AG04450 (cell line): ENCODE results near the gene UBE3C. TPM values are rescaled to one million over a fixed set of nuclear protein-coding genes. Genes with fewer than 3 reads are reported as not detected.
"Not testable (repeated sequence)": the region's sequence is repeated elsewhere in the genome, so short reads cannot be mapped to it uniquely, and the experiment has no call there.

Source experiments
- CTCF ChIA-PET: fragments of 300-600, 350-600 bp; formaldehyde crosslinking; extraction: SDS; loops from one replicate; lab custom pipeline; 2022; ENCODE audit warnings: antibody characterized with exemption, inconsistent platforms; lab: Charles Lee
- POLR2A ChIA-PET: fragments of 350-600 bp; formaldehyde crosslinking; extraction: SDS; loops from one replicate; lab custom pipeline; 2021; ENCODE audit warnings: antibody characterized with exemption, inconsistent platforms; lab: Yijun Ruan, JAX
- DNase-seq: peaks from one replicate; pipeline ENCODE4 v3.0.0-alpha.2; 2011; ENCODE audit warnings: low read depth, low spot score
- H3K27ac ChIP-seq: one replicate; pipeline ENCODE4 v1.5.1; 2012; ENCODE audit warnings: low read depth, low read length, control low read depth
- H3K27me3 ChIP-seq: one replicate; pipeline ENCODE4 v1.6.0; 2012; ENCODE audit warnings: low read length; ENCODE audit not compliant: control insufficient read depth, insufficient read depth
- H3K4me3 ChIP-seq: 2 replicates; pipeline ENCODE4 v1.5.1; 2011; ENCODE audit warnings: mild to moderate bottlenecking, low read depth, low read length, control low read depth
- H3K9me3 ChIP-seq: 2 replicates; pipeline ENCODE4 v1.5.1; 2012; ENCODE audit warnings: low read length; ENCODE audit not compliant: control insufficient read depth, insufficient read depth
- polyA plus RNA-seq: library from polyadenylated mRNA; depleted of rRNA; stranded (reverse); fragments of >200 nt; gene quantifications from 2 replicates; pipeline ENCODE4 v1.2.3, GENCODE V29; 2011
- TF ChIP-seq, protein P1 (sequence below): IDR thresholded peaks from 2 replicates; pipeline ENCODE4 v1.5.1; 2011; ENCODE audit warnings: low read depth, low read length, control low read depth, inconsistent platforms

UBE3C gene
- polyA plus RNA-seq, 1 experiment, result 71.2 TPM

DNA sequence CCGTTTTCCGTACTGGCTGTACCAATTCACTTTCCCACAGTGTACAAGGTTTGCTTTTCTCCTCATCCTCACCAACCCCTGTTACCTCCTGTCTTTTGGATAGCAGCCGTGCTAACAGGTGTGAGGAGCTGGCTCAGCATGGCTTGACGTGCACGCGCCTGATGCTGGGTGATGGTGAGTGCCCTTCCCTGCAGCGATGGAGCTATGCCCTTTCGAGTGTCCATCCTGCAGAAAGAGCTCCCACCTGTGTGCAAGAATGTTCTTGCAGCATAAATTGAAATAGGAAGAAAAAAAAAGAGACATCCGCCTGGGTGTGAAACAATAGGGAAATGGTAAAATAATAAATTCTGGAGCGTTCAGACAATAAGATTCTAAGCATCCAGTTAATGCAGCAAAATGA is 9.5 kb upstream of the UBE3C start:
- no peak overlapping the region for H3K4me3 ChIP-seq
- TF ChIP-seq, protein P1, sequence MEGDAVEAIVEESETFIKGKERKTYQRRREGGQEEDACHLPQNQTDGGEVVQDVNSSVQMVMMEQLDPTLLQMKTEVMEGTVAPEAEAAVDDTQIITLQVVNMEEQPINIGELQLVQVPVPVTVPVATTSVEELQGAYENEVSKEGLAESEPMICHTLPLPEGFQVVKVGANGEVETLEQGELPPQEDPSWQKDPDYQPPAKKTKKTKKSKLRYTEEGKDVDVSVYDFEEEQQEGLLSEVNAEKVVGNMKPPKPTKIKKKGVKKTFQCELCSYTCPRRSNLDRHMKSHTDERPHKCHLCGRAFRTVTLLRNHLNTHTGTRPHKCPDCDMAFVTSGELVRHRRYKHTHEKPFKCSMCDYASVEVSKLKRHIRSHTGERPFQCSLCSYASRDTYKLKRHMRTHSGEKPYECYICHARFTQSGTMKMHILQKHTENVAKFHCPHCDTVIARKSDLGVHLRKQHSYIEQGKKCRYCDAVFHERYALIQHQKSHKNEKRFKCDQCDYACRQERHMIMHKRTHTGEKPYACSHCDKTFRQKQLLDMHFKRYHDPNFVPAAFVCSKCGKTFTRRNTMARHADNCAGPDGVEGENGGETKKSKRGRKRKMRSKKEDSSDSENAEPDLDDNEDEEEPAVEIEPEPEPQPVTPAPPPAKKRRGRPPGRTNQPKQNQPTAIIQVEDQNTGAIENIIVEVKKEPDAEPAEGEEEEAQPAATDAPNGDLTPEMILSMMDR, result no peak
- no peak overlapping the region for H3K27ac ChIP-seq
- DNase-seq, result no peak
- CTCF ChIA-PET, result no interaction called here
- H3K9me3 ChIP-seq, result no peaks in the 10 kb centered on the region
- H3K27me3 ChIP-seq, result peaks cover 8% of the 10 kb centered on the region
- POLR2A ChIA-PET, result no interaction called here

DNA sequence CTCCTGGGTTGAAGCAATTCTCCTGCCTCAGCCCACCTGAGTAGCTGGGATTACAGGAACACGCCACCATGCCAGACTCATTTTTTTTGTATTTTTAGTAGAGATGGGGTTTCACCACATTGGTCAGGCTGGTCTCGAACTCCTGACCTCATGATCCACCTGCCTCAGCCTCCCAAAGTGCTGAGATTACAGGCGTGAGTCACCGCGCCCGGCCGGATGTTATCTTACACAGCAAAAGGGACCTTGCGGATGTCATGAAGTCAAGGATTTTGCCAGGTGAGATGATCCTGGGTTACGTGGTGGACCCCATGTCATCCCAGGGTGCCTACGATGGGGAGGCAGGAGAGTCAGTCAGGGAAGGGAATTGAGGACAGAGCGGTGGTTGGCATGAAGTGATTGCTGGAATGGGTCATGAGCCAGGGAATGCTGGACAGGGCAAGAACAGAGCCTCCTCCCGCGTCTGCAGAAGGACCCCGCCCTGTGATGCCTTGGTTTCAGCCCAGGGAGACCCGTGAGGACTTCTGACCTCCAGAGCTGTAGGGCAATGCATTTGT is 8.7 kb upstream of the UBE3C start:
- TF ChIP-seq, protein P1, result no peak
- ChIA-PET POLR2A (no interaction called here), CTCF (interaction anchor here (0.6 to 0.8 kb wide), 2 partner anchors 16 to 246 kb away, joined by 3 to 4 read pairs; no protein-coding TSS in a partner anchor)
- H3K4me3 ChIP-seq, result no peak overlapping the region
- H3K27me3 ChIP-seq, result peaks cover 8% of the 10 kb centered on the region
- H3K9me3 ChIP-seq, result no peaks in the 10 kb centered on the region
- H3K27ac ChIP-seq, result no peak overlapping the region
- DNase-seq, result no peak

DNA sequence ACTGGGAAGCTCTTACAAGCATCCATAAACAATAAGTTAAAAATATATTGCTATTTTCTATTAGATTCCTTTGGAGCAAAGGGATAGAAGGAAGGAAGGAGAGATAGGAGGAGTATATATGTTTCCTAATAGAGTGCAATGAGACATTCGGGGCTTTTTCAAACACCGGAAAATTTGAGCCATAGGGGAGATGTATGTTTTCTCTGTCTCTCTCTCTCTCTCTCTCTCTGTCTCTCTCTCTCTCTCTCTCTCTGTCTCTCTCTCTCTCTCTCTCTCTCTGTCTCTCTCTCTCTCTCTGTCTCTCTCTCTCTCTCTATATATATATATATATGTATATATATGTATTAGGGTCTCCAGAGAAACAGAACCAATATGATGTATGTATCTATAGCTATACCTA is 7.9 kb upstream of the UBE3C start:
- H3K27me3 ChIP-seq, H3K27ac ChIP-seq, H3K9me3 ChIP-seq, POLR2A ChIA-PET, DNase-seq, H3K4me3 ChIP-seq: not testable (repeated sequence)
- CTCF ChIA-PET, result interaction anchor here (0.8 kb wide), 1 partner anchor 15 kb away, joined by 3 read pairs; no protein-coding TSS in a partner anchor

DNA sequence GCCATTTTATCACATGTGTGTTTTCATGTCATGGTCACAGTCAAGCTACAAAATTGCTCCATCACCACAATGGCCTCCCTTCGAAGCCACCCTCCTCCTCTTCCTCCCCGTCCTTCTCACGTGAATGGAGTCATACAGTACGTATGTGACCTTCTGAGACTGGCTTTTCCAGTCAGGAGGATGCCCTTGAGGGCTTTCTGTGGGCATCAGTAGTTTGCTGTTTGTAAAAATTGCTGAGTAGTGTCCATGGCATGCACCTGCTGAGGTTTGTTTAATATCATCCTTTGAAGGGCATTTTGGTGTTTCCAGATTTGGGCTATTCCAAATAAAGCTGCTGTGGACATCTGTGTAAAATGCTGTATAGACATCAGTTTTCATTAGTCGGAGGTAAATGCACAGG is 5.9 kb upstream of the UBE3C start:
- ChIA-PET CTCF (no interaction called here), POLR2A (no interaction called here)
- H3K27ac ChIP-seq, result no peak overlapping the region
- TF ChIP-seq, protein P1, result no peak
- no peaks in the 10 kb centered on the region for H3K9me3 ChIP-seq
- H3K4me3 ChIP-seq, result no peak overlapping the region
- H3K27me3 ChIP-seq, result peaks cover 3% of the 10 kb centered on the region
- no peak for DNase-seq

DNA sequence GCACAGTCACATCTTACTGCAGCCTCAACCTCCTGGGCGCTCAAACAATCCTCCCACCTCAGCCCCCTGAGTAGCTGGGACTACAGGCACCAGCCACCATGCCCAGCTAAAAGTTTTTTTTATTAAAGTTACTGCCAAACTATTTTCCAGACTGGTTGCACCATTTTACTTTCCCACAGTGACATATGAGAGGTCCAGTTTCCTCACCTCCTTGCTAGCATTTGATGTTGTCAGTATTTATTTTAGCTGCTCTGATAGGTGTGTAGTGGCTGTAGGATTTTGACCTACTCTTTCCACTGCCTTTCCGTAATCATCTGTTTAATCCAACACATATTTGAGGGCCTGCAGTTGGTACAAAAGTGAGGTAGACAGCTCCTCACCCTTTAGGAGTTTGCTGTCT is 5.4 kb upstream of the UBE3C start:
- Histone ChIP-seq H3K27me3 (peaks cover 3% of the 10 kb centered on the region), H3K9me3 (no peaks in the 10 kb centered on the region), H3K27ac (no peak overlapping the region), H3K4me3 (no peak overlapping the region)
- no peak for DNase-seq
- POLR2A ChIA-PET, result no interaction called here
- CTCF ChIA-PET, result no interaction called here
- TF ChIP-seq, protein P1, result no peak
